GM18526 (cell line): ENCODE results near the gene MYOCD.

Experiments
- POLR2A ChIP-seq: IDR thresholded peaks from 3 replicates; pipeline ENCODE4 v1.6.1; 2011; ENCODE audit not compliant: insufficient read length; ENCODE audit errors: extremely low read depth

Gene MYOCD

DNA sequence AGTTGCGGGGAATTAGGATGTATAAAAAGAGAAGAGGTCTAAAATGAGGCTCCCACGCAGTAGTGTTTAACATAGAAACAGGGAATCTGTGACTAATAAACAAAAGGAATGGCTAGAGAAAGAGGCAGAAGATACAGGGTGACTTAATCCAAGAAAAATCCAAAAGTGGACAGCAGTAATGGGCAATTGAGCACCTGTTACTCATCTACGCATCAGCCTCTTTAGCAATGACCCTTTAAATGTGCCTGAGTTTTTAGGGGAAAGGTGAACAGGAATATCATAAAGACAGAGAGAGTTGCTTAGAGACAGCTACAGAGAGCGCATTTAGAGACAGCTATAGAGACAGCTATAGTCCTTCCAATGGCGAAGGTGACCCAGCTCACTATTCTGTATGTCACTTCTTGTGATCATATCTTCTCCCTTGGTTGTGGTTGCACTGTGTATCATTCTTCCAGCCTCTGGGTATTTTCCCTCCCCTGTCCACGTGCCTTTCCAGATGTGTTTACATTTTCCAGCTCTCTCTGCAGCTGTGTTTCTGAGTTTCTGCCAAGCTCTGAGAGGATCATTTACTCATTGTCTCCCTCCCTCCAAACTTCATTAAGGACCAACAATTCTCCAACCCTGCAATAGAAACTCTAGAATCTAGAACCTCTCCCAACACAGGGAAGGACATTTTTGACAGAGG lies 61.5 kb downstream of the MYOCD start:
- no peak for TF ChIP-seq POLR2A

- TF ChIP-seq POLR2A = no peak
Measured at GRCh38 chr17:12727881-12728280, 62.2 kb downstream of the MYOCD start.

- no peak for TF ChIP-seq POLR2A
Measured at GRCh38 chr17:12729086-12729485, 63.4 kb downstream of the MYOCD start.

GRCh38 chr17:12730421-12730820 lies 64.7 kb downstream of the MYOCD start:
- no peak for TF ChIP-seq POLR2A

- no peak for TF ChIP-seq POLR2A
Measured at GRCh38 chr17:12730931-12731521, 65.3 kb downstream of the MYOCD start.

GRCh38 chr17:12731839-12732238 lies 66.1 kb downstream of the MYOCD start:
- TF ChIP-seq POLR2A = no peak

GRCh38 chr17:12732366-12732765 lies 66.7 kb downstream of the MYOCD start:
- no peak for TF ChIP-seq POLR2A

DNA sequence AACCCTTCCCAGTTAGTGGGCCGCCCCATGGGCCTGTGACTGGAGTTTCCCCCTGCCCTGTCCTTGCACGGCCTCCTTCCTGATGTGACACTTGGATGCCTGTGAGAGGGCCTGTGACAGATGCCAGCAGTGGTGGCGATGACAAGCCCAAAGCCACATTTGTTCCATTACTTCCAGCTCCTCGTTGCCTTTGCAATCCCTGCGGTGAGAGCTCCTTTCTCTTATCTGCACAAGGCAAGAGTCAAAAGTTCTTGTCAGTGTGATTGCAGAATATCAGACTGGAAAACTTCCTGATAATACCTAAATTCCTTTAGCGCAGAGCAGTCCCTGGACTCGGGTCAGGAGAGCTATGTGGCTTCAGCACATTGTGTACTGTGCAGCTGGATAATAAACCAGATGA lies 69.2 kb downstream of the MYOCD start:
- no peak for TF ChIP-seq POLR2A

- TF ChIP-seq POLR2A = no peak
Measured at GRCh38 chr17:12735517-12735916, 69.8 kb downstream of the MYOCD start.

GRCh38 chr17:12736526-12736925 lies 70.8 kb downstream of the MYOCD start:
- no peak for TF ChIP-seq POLR2A

- no peak for TF ChIP-seq POLR2A
Measured at GRCh38 chr17:12737740-12738469, 72.2 kb downstream of the MYOCD start.

DNA sequence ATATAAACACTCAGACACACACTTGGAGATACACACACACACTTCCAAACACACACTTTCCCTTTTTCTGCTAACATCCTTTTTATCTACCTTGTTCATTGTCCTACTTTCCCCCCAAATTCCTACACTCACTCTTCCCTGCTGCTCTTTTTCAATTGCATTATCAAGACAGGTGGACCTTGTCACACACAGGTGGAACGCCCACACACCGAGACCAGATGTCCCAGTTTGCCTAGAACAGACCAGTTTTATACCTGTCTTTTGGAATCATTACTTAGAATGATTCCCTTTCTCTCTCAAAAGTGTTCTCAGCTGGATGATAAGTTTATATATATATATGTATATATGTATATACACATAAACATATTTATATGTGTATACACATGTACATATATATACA lies 72.9 kb downstream of the MYOCD start:
- no peak for TF ChIP-seq POLR2A

- no peak for TF ChIP-seq POLR2A
Measured at GRCh38 chr17:12739500-12739899, 73.8 kb downstream of the MYOCD start.

- TF ChIP-seq POLR2A = no peak
Measured at GRCh38 chr17:12743046-12743445, 77.4 kb downstream of the MYOCD start.

GRCh38 chr17:12744298-12744697 lies 78.6 kb downstream of the MYOCD start:
- no peak for TF ChIP-seq POLR2A

- no peak for TF ChIP-seq POLR2A
Measured at GRCh38 chr17:12744786-12745185, 79.1 kb downstream of the MYOCD start.
